T-helper 17 cell (primary cell): ENCODE measurements around the gene SPRTN. TPM values are rescaled to one million over a fixed set of nuclear protein-coding genes. Genes with fewer than 3 reads are reported as not detected.

ENCODE experiments used
- ATAC-seq: fragments of 150-1000 bp; cut with Tn5 transposase; 2 replicates; pipeline ENCODE4 v1.10.0; 2021; ENCODE audit warnings: mild to moderate bottlenecking, moderate library complexity
- DNase-seq, 3 donors: peaks; one replicate each; pipeline versions ENCODE4 v3.0.0 to v3.0.0-alpha.2; 2020 to 2021
- H3K9me3 ChIP-seq: one replicate; pipeline ENCODE4 v1.7.0; 2013; ENCODE audit warnings: low read length, mild to moderate bottlenecking; ENCODE audit not compliant: control insufficient read depth, poor library complexity, severe bottlenecking
- H3K27ac Mint-ChIP-seq: one replicate; pipeline ENCODE4 v1.8.0; 2022; ENCODE audit warnings: mild to moderate bottlenecking, moderate library complexity, mixed read lengths
- H3K27me3 Mint-ChIP-seq: one replicate; pipeline ENCODE4 v1.8.0; 2022; ENCODE audit warnings: mixed read lengths
- H3K36me3 Mint-ChIP-seq: one replicate; pipeline ENCODE4 v1.8.0; 2022; ENCODE audit warnings: low read depth, mixed read lengths
- H3K4me1 Mint-ChIP-seq: one replicate; pipeline ENCODE4 v1.8.0; 2022; ENCODE audit warnings: mild to moderate bottlenecking, mixed read lengths
- H3K4me3 Mint-ChIP-seq: one replicate; pipeline ENCODE4 v1.8.0; 2022; ENCODE audit warnings: mild to moderate bottlenecking, moderate library complexity, mixed read lengths
- total RNA-seq, 4 donors: library from RNA in 2 of 4; stranded (reverse) in 2 of 4; gene quantifications; one replicate each; pipeline ENCODE4 v1.2.3 and lab custom pipeline; 2022 to 2026

The SPRTN gene, protein sequence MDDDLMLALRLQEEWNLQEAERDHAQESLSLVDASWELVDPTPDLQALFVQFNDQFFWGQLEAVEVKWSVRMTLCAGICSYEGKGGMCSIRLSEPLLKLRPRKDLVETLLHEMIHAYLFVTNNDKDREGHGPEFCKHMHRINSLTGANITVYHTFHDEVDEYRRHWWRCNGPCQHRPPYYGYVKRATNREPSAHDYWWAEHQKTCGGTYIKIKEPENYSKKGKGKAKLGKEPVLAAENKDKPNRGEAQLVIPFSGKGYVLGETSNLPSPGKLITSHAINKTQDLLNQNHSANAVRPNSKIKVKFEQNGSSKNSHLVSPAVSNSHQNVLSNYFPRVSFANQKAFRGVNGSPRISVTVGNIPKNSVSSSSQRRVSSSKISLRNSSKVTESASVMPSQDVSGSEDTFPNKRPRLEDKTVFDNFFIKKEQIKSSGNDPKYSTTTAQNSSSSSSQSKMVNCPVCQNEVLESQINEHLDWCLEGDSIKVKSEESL
- total RNA-seq (10 to 100 TPM; 23.3 to 31.3 TPM), total RNA-seq (lab: John Stamatoyannopoulos, UW) (31.1 to 34.1 reads per million in 2 donors)

DNA sequence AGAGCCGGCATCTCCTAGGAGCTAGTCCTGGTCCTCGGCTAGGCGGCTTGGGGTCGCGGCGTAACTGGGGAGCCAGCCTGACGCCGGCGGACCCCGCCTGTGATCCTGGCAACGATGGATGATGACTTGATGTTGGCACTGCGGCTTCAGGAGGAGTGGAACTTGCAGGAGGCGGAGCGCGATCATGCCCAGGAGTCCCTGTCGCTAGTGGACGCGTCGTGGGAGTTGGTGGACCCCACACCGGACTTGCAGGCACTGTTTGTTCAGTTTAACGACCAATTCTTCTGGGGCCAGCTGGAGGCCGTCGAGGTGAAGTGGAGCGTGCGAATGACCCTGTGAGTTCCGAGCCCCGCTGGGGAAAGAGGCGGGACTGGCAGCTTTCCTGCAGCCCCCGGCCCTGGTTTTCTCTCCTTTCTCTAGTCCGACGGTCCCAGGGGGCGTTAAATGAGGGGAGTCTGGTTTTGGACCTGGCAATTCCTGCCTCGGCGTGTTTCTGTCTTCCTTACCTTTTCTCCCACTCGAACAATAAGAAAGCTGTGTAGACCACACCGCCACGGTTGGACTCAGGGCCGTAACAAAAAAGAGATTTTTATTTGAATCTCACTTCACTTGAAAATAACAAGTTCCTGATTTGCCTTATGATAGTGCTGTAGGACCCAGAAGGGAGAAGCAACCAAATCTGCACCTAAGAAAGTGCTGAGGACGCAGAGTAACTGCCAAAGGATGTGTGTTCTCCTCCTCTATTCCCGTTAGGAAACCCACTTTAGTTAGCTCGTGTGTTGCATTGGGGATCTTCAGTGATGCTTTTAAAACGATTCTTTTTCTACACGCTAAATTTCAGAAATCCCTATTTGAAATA, at the start of gene SPRTN:
Gene SPRTN (plus strand): TSS at position 24 of the 859 bp plus-strand sequence. CDS start 91 bp downstream, at position 115.
- H3K4me3 Mint-ChIP-seq = peak within 1 kb of the TSS; percentile 95
- peaks cover 43% of the 10 kb centered on the region for H3K4me1 Mint-ChIP-seq
- H3K27me3 Mint-ChIP-seq = no peaks in the 10 kb centered on the region
- no peak for DNase-seq
- no peak for ATAC-seq
- H3K27ac Mint-ChIP-seq = peak within 1 kb of the TSS; percentile 98
- H3K9me3 ChIP-seq = no peaks in the 10 kb centered on the region
- H3K36me3 Mint-ChIP-seq = peaks cover 8% of the 10 kb centered on the region

DNA sequence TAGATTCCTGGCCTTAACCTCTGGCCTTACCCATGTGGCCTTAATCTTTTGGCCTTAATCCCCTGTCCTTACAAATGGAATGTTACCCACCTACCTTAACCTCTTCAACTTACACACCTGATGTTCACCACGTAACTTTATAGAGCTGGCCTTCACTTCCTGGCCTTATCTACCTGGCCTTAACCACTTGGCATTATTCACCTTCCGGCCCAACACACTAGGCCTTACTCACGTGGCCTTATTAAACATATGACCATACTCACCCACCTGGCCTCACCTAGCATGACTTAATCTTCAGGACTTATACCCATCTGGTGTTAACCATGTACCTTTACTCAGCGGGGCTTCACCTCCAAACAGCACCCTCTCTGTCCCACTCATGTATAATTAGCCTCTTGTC, 42.2 kb upstream of the SPRTN start:
- Mint-ChIP-seq H3K27ac (no peak overlapping the region), H3K27me3 (no peaks in the 10 kb centered on the region), H3K36me3 (no peaks in the 10 kb centered on the region), H3K4me1 (no peaks in the 10 kb centered on the region), H3K4me3 (no peak overlapping the region)
- DNase-seq (no peak), ATAC-seq (no peak)
- H3K9me3 ChIP-seq = no peaks in the 10 kb centered on the region

GRCh38 chr1:231301990-231302389, 36.1 kb upstream of the SPRTN start:
- Mint-ChIP-seq H3K4me3 (no peak overlapping the region), H3K4me1 (no peaks in the 10 kb centered on the region), H3K36me3 (no peaks in the 10 kb centered on the region), H3K27me3 (no peaks in the 10 kb centered on the region), H3K27ac (no peak overlapping the region)
- DNase-seq (no peak), ATAC-seq (no peak)
- H3K9me3 ChIP-seq = no peaks in the 10 kb centered on the region

- no peak for ATAC-seq
- H3K27me3 Mint-ChIP-seq = peaks cover 9% of the 10 kb centered on the region
- peaks cover 2% of the 10 kb centered on the region for H3K36me3 Mint-ChIP-seq
- no peaks in the 10 kb centered on the region for H3K9me3 ChIP-seq
- H3K27ac Mint-ChIP-seq = no peak overlapping the region
- H3K4me1 Mint-ChIP-seq = peaks cover 3% of the 10 kb centered on the region
- DNase-seq = no peak
- no peak overlapping the region for H3K4me3 Mint-ChIP-seq
Measured at GRCh38 chr1:231310391-231310934, 27.6 kb upstream of the SPRTN start.

- peaks cover 2% of the 10 kb centered on the region for H3K36me3 Mint-ChIP-seq
- DNase-seq = no peak
- H3K27ac Mint-ChIP-seq = no peak overlapping the region
- no peaks in the 10 kb centered on the region for H3K9me3 ChIP-seq
- no peak for ATAC-seq
- H3K27me3 Mint-ChIP-seq = peaks cover 9% of the 10 kb centered on the region
- H3K4me1 Mint-ChIP-seq = peaks cover 6% of the 10 kb centered on the region
- H3K4me3 Mint-ChIP-seq = peak overlapping the region; percentile 1
Measured at GRCh38 chr1:231311720-231312431, 26.2 kb upstream of the SPRTN start.

- Mint-ChIP-seq H3K4me1 (peaks cover 6% of the 10 kb centered on the region), H3K27ac (no peak overlapping the region), H3K36me3 (peaks cover 2% of the 10 kb centered on the region), H3K4me3 (peak overlapping the region; percentile 1), H3K27me3 (peaks cover 9% of the 10 kb centered on the region)
- DNase-seq = no peak
- no peak for ATAC-seq
- no peaks in the 10 kb centered on the region for H3K9me3 ChIP-seq
Measured at GRCh38 chr1:231312432-231312788, 25.7 kb upstream of the SPRTN start.

GRCh38 chr1:231313661-231314060, 24.4 kb upstream of the SPRTN start:
- ATAC-seq = no peak
- Mint-ChIP-seq H3K27me3 (peaks cover 9% of the 10 kb centered on the region), H3K4me3 (no peak overlapping the region), H3K36me3 (peaks cover 2% of the 10 kb centered on the region), H3K4me1 (peaks cover 6% of the 10 kb centered on the region), H3K27ac (no peak overlapping the region)
- H3K9me3 ChIP-seq = no peaks in the 10 kb centered on the region
- DNase-seq = no peak

DNA sequence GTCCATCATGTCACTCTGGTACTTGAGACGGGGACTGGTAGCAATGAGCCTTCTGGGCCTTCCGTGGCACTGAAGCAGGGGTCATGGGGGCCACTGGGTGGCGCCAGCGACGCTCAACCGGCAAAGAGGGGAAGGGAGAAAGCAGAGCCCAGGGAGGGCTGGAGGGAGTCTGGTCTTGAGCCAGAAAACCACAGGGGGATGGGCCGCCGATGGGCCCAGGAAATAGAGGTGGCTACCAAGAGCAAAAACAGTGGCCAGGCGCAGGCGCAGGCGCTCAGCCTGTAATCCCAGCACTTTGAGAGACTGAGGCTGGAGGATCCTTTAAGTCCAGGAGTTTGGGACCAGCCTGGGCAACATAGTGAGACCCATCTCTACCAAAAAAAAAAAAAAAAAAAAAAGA, 22.2 kb upstream of the SPRTN start:
- ATAC-seq = peak; percentile 79
- H3K4me3 Mint-ChIP-seq = no peak overlapping the region
- no peaks in the 10 kb centered on the region for H3K9me3 ChIP-seq
- H3K36me3 Mint-ChIP-seq = no peaks in the 10 kb centered on the region
- H3K27ac Mint-ChIP-seq = no peak overlapping the region
- peaks cover 4% of the 10 kb centered on the region for H3K27me3 Mint-ChIP-seq
- H3K4me1 Mint-ChIP-seq = peaks cover 4% of the 10 kb centered on the region
- no peak for DNase-seq

- ATAC-seq = no peak
- Mint-ChIP-seq H3K4me1 (peaks cover 4% of the 10 kb centered on the region), H3K4me3 (no peak overlapping the region), H3K36me3 (no peaks in the 10 kb centered on the region), H3K27ac (no peak overlapping the region), H3K27me3 (peaks cover 4% of the 10 kb centered on the region)
- H3K9me3 ChIP-seq = no peaks in the 10 kb centered on the region
- no peak for DNase-seq
Measured at GRCh38 chr1:231317306-231318014, 20.6 kb upstream of the SPRTN start.

DNA sequence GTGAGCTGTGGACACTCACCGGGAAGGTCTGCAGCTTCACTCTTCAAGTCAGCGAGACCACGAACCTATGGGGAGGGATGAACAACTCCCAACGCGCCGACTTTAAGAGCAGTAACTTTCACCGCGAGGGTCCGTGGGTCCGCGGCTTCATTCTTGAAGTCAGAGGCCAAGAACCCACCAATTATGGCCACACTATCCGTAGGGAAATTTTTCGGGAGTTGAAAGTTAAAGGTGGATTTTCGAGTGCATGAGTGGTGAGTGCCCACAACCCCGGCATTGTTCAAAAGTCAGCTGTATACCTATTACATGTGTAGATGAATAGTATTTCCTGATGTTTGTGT, 20.1 kb upstream of the SPRTN start:
- DNase-seq = no peak
- no peak overlapping the region for H3K27ac Mint-ChIP-seq

GRCh38 chr1:231318568-231318967, 19.5 kb upstream of the SPRTN start:
- Mint-ChIP-seq H3K4me3 (no peak overlapping the region), H3K36me3 (no peaks in the 10 kb centered on the region), H3K4me1 (peaks cover 4% of the 10 kb centered on the region), H3K27me3 (no peaks in the 10 kb centered on the region), H3K27ac (no peak overlapping the region)
- DNase-seq (no peak), ATAC-seq (no peak)
- no peaks in the 10 kb centered on the region for H3K9me3 ChIP-seq

More for the DNA sequence above, 20.1 kb upstream of the SPRTN start:
- ATAC-seq = no peak
- H3K27me3 Mint-ChIP-seq = peaks cover 4% of the 10 kb centered on the region
- H3K36me3 Mint-ChIP-seq = no peaks in the 10 kb centered on the region
- no peak overlapping the region for H3K4me3 Mint-ChIP-seq
- H3K9me3 ChIP-seq = no peaks in the 10 kb centered on the region
- H3K4me1 Mint-ChIP-seq = peaks cover 4% of the 10 kb centered on the region

DNA sequence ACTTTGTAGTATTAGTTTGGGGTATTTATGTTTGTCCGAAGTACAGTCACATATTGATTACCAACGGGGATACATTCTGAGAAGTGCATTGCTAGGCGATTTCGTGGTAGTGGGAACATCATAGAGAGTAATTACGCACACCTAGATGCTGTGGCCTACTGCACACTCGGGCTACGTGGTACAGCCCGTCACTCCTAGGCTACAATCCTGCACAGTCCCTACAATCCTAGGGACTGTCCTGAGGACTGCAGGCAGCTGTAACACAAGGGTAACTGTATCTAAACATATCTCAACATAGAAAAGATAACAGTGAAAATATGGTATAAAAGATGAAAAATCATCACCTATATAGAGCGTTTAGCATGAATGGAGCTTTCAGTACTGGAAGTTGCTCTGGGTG, 19.0 kb upstream of the SPRTN start:
- Mint-ChIP-seq H3K27ac (no peak overlapping the region), H3K36me3 (no peaks in the 10 kb centered on the region), H3K4me1 (peaks cover 4% of the 10 kb centered on the region), H3K27me3 (no peaks in the 10 kb centered on the region), H3K4me3 (no peak overlapping the region)
- DNase-seq (no peak), ATAC-seq (no peak)
- no peaks in the 10 kb centered on the region for H3K9me3 ChIP-seq
